HUES64 (cell line): ENCODE measurements around the gene SMAD4.
"Not testable (repeated sequence)": the region's sequence is repeated elsewhere in the genome, so short reads cannot be mapped to it uniquely, and the experiment has no call there.

Experiments used
- H3K27ac ChIP-seq: 2 replicates; pipeline ENCODE4 v1.7.0; 2013; ENCODE audit warnings: low read depth, low read length, inconsistent platforms
- H3K27me3 ChIP-seq: 2 replicates; pipeline ENCODE4 v1.6.1; 2013; ENCODE audit warnings: mild to moderate bottlenecking, low read length; ENCODE audit not compliant: insufficient read depth
- H3K36me3 ChIP-seq: 2 replicates; pipeline ENCODE4 v1.6.1; 2013; ENCODE audit warnings: mild to moderate bottlenecking, low read length; ENCODE audit not compliant: insufficient read depth
- H3K4me1 ChIP-seq: 2 replicates; pipeline ENCODE4 v1.6.1; 2013; ENCODE audit warnings: mild to moderate bottlenecking, low read length, moderate library complexity; ENCODE audit not compliant: insufficient read depth
- H3K4me3 ChIP-seq: 2 replicates; pipeline ENCODE4 v1.5.1; 2013; ENCODE audit warnings: mild to moderate bottlenecking, low read length, moderate library complexity
- H3K9ac ChIP-seq: 2 replicates; pipeline ENCODE4 v1.6.1; 2013; ENCODE audit warnings: mild to moderate bottlenecking, low read depth, low read length
- H3K9me3 ChIP-seq: 2 replicates; pipeline ENCODE4 v1.6.1; 2013; ENCODE audit warnings: low read depth, low read length; ENCODE audit not compliant: insufficient read depth
- WGBS: fragments of 150-250, 120-280 bp; methylation state at CpG from one replicate; pipeline ENCODE4 v1.1.7; 2013; ENCODE audit warnings: missing lambda C conversion rate; 5-methylcytosine and 5-hydroxymethylcytosine counted together

Gene SMAD4

DNA sequence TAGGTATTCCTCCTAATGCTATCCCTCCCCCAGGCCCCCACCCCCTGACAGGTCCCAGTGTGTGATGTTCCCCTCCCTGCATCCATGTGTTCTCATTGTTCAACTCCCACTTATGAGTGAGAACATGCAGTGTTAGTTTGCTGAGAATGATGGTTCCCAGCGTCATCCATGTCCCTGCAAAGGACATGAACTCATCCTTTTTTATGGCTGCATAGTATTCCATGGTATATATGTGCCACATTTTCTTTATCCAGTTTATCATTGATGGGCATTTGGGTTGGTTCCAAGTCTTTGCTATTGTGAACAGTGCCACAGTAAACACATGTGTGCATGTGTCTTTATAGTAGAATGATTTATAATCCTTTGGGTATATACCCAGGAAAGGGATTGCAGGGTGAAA lies 63.0 kb downstream of the SMAD4 start:
- not testable (repeated sequence) for H3K4me3 ChIP-seq, H3K4me1 ChIP-seq, H3K36me3 ChIP-seq, H3K27me3 ChIP-seq, H3K27ac ChIP-seq, H3K9ac ChIP-seq
- WGBS, result no CpG with 5 or more reads among the region's 1 CpG
- H3K9me3 ChIP-seq, result peaks cover 11% of the 10 kb centered on the region; the same call in 1 of the 2 replicates

GRCh38 chr18:51097021-51097822 lies 67.2 kb downstream of the SMAD4 start:
- Histone ChIP-seq H3K4me3 (no peak overlapping the region), H3K9me3 (peaks cover 4% of the 10 kb centered on the region; the same call in 1 of the 2 replicates), H3K9ac (no peak overlapping the region), H3K27ac (no peak overlapping the region), H3K27me3 (no peaks in the 10 kb centered on the region), H3K36me3 (no peaks in the 10 kb centered on the region), H3K4me1 (no peaks in the 10 kb centered on the region)
- 93% methylated on average over 6 of the region's 6 CpGs for WGBS

DNA sequence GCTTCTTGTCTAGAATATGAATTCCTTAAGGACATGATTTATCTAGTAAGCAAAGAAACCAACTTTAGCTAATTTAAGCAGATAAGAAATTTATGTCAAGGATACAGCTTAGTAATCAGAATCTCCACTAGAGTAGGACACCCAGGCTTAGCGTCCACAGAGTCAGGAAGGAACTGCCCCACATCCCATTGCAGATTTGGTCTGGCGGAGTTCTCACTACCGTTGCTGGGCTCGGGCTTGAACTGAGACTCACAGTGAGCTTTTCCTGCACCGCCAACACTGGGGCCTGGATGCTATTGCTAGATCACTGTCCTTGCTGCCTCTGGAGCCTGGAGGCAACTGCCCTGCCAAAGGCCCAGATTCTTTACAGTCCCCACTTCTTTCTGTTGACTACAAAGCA lies 68.1 kb downstream of the SMAD4 start:
- H3K27ac ChIP-seq, result no peak overlapping the region
- H3K9ac ChIP-seq, result no peak overlapping the region
- H3K4me3 ChIP-seq, result no peak overlapping the region
- H3K27me3 ChIP-seq, result no peaks in the 10 kb centered on the region
- H3K4me1 ChIP-seq, result no peaks in the 10 kb centered on the region
- 94% methylated on average over 5 of the region's 5 CpGs for WGBS
- no peaks in the 10 kb centered on the region for H3K36me3 ChIP-seq
- H3K9me3 ChIP-seq, result peaks cover 5% of the 10 kb centered on the region; the same call in 1 of the 2 replicates

DNA sequence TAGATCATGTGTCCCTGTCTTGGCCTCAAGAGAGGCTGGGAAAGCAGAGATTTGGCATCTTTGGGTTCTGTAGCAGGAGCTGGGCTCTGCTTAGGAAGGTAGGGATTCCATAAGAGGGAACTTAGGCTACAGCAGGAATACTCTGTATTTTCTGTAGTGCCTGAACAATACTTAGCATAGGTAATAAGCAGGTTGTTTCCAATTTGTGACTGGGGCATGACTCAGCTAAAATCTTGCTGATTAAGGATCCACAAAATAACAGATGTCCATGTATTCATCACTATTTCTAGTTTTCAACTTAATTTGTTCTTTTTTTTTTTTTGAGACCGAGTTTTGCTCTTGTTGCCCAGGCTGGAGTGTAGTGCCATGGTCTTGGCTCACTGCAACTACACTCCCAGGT lies 68.5 kb downstream of the SMAD4 start:
- no peaks in the 10 kb centered on the region for H3K4me1 ChIP-seq
- H3K4me3 ChIP-seq, result no peak overlapping the region
- H3K27ac ChIP-seq, result no peak overlapping the region
- WGBS, result 88% methylated on average over 1 of the region's 1 CpG
- H3K36me3 ChIP-seq, result no peaks in the 10 kb centered on the region
- H3K27me3 ChIP-seq, result no peaks in the 10 kb centered on the region
- no peak overlapping the region for H3K9ac ChIP-seq
- peaks cover 5% of the 10 kb centered on the region; the same call in 1 of the 2 replicates for H3K9me3 ChIP-seq

DNA sequence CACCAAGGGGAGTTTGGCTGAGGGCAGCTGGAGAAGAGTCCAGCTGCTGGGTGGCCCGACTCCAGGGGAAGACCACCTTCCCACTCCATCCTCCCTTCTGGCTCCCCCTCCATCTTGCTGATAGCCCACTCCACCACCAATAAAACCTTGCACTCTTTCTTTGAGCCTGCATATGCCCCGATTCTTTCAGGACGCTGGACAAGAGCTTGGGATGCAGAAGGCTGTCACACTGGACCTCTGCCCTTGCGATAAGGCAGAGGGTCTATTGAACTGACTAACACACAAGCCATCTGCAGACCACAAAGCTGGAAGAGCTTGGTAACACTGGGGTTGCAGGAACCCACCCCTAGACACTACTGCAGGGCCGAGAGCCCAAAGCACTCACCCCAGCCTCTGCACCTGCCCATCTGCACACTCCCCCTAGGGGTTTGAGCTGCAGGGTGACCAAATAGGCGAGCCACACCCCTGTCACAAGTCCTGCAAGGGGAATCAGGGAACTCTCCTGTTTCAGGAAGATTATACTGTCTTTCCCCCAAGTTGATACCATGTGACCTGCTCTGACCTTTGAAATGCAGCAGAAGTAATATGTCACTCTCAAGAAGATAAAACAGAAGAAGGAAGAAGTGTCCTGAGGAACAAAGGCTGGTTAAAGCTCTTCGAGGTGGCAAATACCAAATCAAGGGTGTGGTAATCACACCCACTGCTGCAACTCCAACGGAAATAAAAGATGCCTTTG lies 70.5 kb downstream of the SMAD4 start:
- WGBS, result 92% methylated on average over 8 of the region's 8 CpGs
- no peak overlapping the region for H3K4me3 ChIP-seq
- H3K9ac ChIP-seq, result no peak overlapping the region
- no peaks in the 10 kb centered on the region for H3K4me1 ChIP-seq
- H3K27ac ChIP-seq, result no peak overlapping the region
- no peaks in the 10 kb centered on the region for H3K36me3 ChIP-seq
- peaks cover 5% of the 10 kb centered on the region; the same call in 1 of the 2 replicates for H3K9me3 ChIP-seq
- H3K27me3 ChIP-seq, result no peaks in the 10 kb centered on the region

DNA sequence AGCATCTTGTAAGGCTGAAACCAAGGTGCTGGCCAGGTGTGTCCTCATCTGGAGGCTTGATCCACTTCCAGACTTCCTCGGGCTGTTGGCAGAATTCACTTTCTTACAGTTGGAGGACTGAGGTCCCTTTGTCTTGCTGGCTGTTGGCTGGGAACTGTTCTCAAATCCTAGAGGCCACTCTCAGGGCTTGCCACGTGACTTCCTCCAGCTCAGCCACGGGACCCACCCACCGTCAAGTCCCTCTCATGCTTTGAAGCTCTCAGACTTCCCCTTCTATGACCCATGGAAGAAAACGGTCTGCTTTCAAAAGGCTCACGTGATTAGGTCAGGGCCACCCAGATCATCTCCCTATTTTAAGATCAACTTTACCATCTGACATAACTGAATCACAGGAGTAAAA lies 77.1 kb downstream of the SMAD4 start:
- no peaks in the 10 kb centered on the region for H3K27me3 ChIP-seq
- no peak overlapping the region for H3K4me3 ChIP-seq
- H3K4me1 ChIP-seq, result no peaks in the 10 kb centered on the region
- H3K27ac ChIP-seq, result no peak overlapping the region
- peaks cover 2% of the 10 kb centered on the region; the same call in 1 of the 2 replicates for H3K9me3 ChIP-seq
- no peak overlapping the region for H3K9ac ChIP-seq
- H3K36me3 ChIP-seq, result no peaks in the 10 kb centered on the region
- 95% methylated on average over 6 of the region's 6 CpGs for WGBS

DNA sequence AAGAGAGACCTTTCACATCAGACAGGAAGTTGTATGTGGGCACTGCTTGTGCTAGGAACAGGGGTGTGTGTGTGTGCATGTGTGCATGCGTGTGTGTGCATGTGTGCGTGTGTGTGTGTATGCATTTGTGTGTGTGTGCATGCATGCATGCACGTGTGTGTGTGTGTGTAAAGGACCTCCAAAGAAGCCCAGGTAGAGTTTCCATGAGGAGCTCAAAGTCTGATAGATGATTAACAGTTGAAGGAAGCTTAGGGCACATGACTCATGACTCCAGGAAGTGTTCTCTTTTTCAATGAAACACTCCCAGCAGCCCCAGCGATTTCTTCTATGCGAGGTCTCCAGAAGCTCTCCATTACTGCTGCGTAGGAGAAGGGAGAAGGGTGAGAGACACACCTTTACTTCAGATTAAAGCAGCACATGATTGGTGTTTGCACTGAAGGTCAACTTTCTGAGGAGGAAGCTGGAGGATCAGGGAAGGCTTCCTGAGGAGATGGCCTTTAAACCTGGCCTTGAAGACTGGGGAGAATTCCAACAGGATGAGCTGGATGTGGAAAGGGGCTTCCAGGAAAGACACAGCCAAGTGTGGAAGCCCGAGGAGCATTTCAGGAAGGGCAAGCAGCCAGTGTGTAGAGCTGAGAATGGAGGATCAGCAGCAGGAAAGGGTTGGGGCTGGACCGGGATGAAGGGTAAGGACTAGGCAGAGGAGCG lies 77.7 kb downstream of the SMAD4 start:
- Histone ChIP-seq H3K4me1 (no peaks in the 10 kb centered on the region), H3K4me3 (no peak overlapping the region), H3K27ac (no peak overlapping the region), H3K27me3 (no peaks in the 10 kb centered on the region), H3K36me3 (no peaks in the 10 kb centered on the region), H3K9me3 (no peaks in the 10 kb centered on the region), H3K9ac (no peak overlapping the region)
- WGBS, result 91% methylated on average over 9 of the region's 9 CpGs

- Histone ChIP-seq H3K36me3 (no peaks in the 10 kb centered on the region), H3K27ac (no peak overlapping the region), H3K9me3 (no peaks in the 10 kb centered on the region), H3K9ac (no peak overlapping the region), H3K4me1 (no peaks in the 10 kb centered on the region), H3K4me3 (no peak overlapping the region), H3K27me3 (no peaks in the 10 kb centered on the region)
- WGBS, result 94% methylated on average over 5 of the region's 5 CpGs
These were observed 78.3 kb downstream of the SMAD4 start for GRCh38 chr18:51108330-51108729.

GRCh38 chr18:51110073-51110797 lies 80.2 kb downstream of the SMAD4 start:
- no peak overlapping the region for H3K27ac ChIP-seq
- no peaks in the 10 kb centered on the region for H3K4me1 ChIP-seq
- no peaks in the 10 kb centered on the region for H3K9me3 ChIP-seq
- no peak overlapping the region for H3K9ac ChIP-seq
- 42% methylated on average over 42 of the region's 42 CpGs for WGBS
- no peaks in the 10 kb centered on the region for H3K27me3 ChIP-seq
- H3K4me3 ChIP-seq, result no peak overlapping the region
- no peaks in the 10 kb centered on the region for H3K36me3 ChIP-seq

DNA sequence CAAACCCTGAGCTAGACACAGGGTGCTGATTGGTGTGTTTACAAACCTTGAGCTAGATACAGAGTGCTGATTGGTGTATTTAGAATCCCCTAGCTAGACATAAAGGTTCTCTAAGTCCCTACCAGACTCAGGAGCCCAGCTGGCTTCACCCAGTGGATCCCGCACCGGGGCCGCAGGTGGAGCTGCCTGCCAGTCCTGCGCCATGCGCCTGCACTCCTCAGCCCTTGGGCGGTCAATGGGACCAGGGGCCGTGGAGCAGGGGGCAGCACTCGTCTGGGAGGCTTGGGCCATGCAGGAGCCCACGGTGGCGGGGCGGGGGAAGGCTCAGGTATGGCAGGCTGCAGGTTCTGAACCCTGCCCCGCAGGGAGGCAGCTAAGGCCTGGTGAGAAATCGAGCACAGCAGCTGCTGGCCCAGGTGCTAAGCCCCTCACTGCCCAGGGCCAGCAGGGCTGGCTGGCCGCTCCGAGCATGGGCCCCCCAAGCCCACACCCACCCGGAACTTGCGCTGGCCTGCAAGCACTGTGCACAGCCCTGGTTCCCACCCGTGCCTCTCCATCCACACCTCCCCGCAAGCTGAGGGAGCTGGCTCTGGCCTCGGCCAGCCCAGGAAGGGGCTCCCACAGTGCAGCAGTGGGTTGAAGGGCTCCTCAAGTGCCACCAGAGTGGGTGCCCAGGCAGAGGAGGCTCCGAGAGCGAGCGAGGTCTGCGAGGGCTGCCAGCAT lies 81.8 kb downstream of the SMAD4 start:
- not testable (repeated sequence) for H3K36me3 ChIP-seq, H3K9ac ChIP-seq, H3K27me3 ChIP-seq, H3K27ac ChIP-seq, H3K4me1 ChIP-seq, H3K9me3 ChIP-seq, H3K4me3 ChIP-seq
- WGBS, result 97% methylated on average over 24 of the region's 24 CpGs
